ENCODE data around the gene PEAR1. TPM values are rescaled to one million over a fixed set of nuclear protein-coding genes. Genes with fewer than 3 reads are reported as not detected.

Gene PEAR1
- total RNA-seq, 4 donors from 2014 or later, result 5.9 to 40.9 (median 8.7) TPM

DNA sequence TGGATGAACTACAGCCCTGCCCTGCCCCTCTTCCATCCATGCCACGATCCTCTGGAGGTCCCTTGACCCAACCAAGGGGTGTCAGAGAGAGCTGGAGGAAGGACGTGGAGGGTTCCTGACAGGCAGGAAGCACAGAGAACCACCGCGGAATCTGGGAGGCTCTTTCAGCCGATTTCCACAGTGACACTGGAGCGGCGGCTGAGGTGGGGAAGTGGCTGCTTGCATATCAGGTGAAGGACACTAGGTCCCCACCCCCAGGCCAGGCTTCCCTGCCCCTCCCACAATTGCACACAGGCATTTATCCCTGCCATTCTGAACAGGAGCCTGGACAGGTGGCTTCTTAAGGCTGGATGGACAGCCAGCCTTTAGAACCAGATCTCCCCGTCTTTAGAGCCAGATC is 44.4 kb downstream of the PEAR1 start:
- TF ChIP-seq CTCF (IDR thresholded peaks at IDR 0.05; ENCODE audit: low read depth), result no peak

GRCh38 chr1:156938813-156939212 is 45.3 kb downstream of the PEAR1 start:
- TF ChIP-seq CTCF (IDR thresholded peaks at IDR 0.05; ENCODE audit: low read depth), result no peak

DNA sequence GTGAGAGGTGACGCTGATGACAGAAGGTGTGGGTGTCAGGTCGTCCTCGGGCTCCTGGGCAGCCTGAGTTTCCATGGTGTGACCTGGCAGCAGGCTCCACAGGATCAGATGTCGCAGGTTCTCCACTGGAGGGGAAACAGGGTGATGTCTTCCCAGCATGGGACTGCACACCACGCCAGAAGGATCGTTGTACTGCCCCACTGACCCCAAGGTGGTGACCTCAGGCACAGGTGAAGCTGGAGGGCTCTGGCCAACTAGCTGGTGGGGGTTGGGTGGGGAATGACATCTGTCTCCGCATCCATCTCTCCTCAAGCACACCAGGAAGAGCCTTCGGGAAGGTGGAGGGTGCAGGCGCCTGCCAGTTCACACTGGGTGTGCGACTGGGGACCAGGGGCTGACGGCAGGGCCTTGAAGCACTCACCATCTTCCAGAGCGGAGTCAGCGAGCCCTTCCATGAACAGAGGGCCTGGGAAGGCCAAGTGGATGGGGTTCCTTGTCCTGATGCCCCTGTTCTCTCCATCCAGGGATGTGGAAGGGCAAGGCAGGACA is 46.3 kb downstream of the PEAR1 start:
- no peak for TF ChIP-seq CTCF (IDR thresholded peaks at IDR 0.05; ENCODE audit: low read depth)

- TF ChIP-seq CTCF (IDR thresholded peaks at IDR 0.05; ENCODE audit: low read depth), result no peak
Measured at GRCh38 chr1:156941675-156942074, 48.2 kb downstream of the PEAR1 start.

- TF ChIP-seq CTCF (IDR thresholded peaks at IDR 0.05; ENCODE audit: low read depth), result no peak
Measured at GRCh38 chr1:156942176-156942575, 48.7 kb downstream of the PEAR1 start.

- TF ChIP-seq CTCF (IDR thresholded peaks at IDR 0.05; ENCODE audit: low read depth), result no peak
Measured at GRCh38 chr1:156942576-156942975, 49.1 kb downstream of the PEAR1 start.

DNA sequence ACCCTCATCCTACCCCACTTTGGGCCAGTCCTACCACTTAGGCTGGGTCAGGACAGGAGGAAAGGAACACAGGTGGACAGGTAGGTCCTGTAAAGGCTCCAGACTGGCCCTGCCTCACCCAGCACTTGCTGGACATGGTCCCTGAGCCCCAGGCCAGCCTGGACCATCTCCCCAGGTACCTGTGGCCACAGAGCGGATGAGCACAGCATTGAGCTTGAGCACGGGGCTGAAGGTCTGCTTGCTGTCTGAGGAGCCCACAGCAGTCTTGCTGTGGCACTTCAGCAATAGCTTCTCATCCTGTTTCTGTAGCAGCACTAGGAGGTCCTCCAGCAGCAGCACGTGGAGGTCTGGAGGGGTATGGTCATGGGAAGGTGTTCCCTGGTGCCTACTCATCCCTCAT is 50.2 kb downstream of the PEAR1 start:
- no peak for TF ChIP-seq CTCF (IDR thresholded peaks at IDR 0.05; ENCODE audit: low read depth)
